HG03135 (cell line): ENCODE results near the gene SCOC.
A peak's percentile ranks its signal among the peaks of the same experiment; 100 is the strongest.

Experiments
- ATAC-seq: cut with Tn5 transposase; IDR thresholded peaks from one replicate; pipeline ENCODE4 v1.9.1; 2021; ENCODE audit warnings: mild to moderate bottlenecking, moderate library complexity; ENCODE audit not compliant: unreplicated experiment

Gene SCOC

GRCh38 chr4:140373328-140374129 is at the start of gene SCOC:
Gene SCOC (plus strand): TSS chr4:140373646. CDS start chr4:140379171, 5,525 bp downstream.
- ATAC-seq: peak; percentile 97

- ATAC-seq: no peak
Observed at GRCh38 chr4:140326395-140326993, 47.0 kb upstream of the SCOC start.

- ATAC-seq: no peak
Observed at GRCh38 chr4:140330311-140330900, 43.0 kb upstream of the SCOC start.

GRCh38 chr4:140331245-140331644 is 42.2 kb upstream of the SCOC start:
- ATAC-seq: no peak

GRCh38 chr4:140331876-140332275 is 41.6 kb upstream of the SCOC start:
- no peak for ATAC-seq

GRCh38 chr4:140332734-140333133 is 40.7 kb upstream of the SCOC start:
- ATAC-seq: no peak

GRCh38 chr4:140333523-140333922 is 39.9 kb upstream of the SCOC start:
- no peak for ATAC-seq

GRCh38 chr4:140335076-140335475 is 38.4 kb upstream of the SCOC start:
- no peak for ATAC-seq

- ATAC-seq: no peak
Observed at GRCh38 chr4:140336730-140337129, 36.7 kb upstream of the SCOC start.

- no peak for ATAC-seq
Observed at GRCh38 chr4:140342620-140343019, 30.8 kb upstream of the SCOC start.

- ATAC-seq: peak; percentile 90
Observed at GRCh38 chr4:140343303-140343702, 30.1 kb upstream of the SCOC start.

- no peak for ATAC-seq
Observed at GRCh38 chr4:140344101-140344500, 29.3 kb upstream of the SCOC start.

- no peak for ATAC-seq
Observed at GRCh38 chr4:140344621-140345020, 28.8 kb upstream of the SCOC start.

- no peak for ATAC-seq
Observed at GRCh38 chr4:140346136-140346535, 27.3 kb upstream of the SCOC start.

- no peak for ATAC-seq
Observed at GRCh38 chr4:140349816-140350215, 23.6 kb upstream of the SCOC start.

- ATAC-seq: no peak
Observed at GRCh38 chr4:140351093-140352075, 22.1 kb upstream of the SCOC start.

GRCh38 chr4:140353786-140354185 is 19.7 kb upstream of the SCOC start:
- ATAC-seq: no peak

GRCh38 chr4:140355288-140355687 is 18.2 kb upstream of the SCOC start:
- no peak for ATAC-seq

GRCh38 chr4:140357868-140358267 is 15.6 kb upstream of the SCOC start:
- ATAC-seq: no peak

- no peak for ATAC-seq
Observed at GRCh38 chr4:140358281-140358680, 15.2 kb upstream of the SCOC start.
